Esophagus (tissue), 2 donors: ENCODE data around the gene KMT2E. TPM values are rescaled to one million over a fixed set of nuclear protein-coding genes. Genes with fewer than 3 reads are reported as not detected.

ENCODE experiments used
- H3K27ac ChIP-seq, 2 donors: one replicate each; pipeline ENCODE4 v1.5.1; 2013; ENCODE audit warnings: low read depth in 2 of 2, mild to moderate bottlenecking in 2 of 2, inconsistent platforms in 1 of 2, low read length in 1 of 2, moderate library complexity in 1 of 2
- H3K27me3 ChIP-seq, 2 donors: one replicate each; pipeline ENCODE4 v1.6.1; 2013; ENCODE audit warnings: low read length in 2 of 2, control low read depth in 1 of 2, mild to moderate bottlenecking in 1 of 2; ENCODE audit not compliant: insufficient read depth in 2 of 2, control insufficient read depth in 1 of 2
- H3K36me3 ChIP-seq, 2 donors: one replicate each; pipeline ENCODE4 v1.6.1; 2013; ENCODE audit warnings: low read length in 1 of 2; ENCODE audit not compliant: control insufficient read depth in 2 of 2, insufficient read depth in 2 of 2
- H3K4me1 ChIP-seq, 2 donors: one replicate each; pipeline ENCODE4 v1.6.1; 2013; ENCODE audit warnings: low read length in 1 of 2; ENCODE audit not compliant: control insufficient read depth in 2 of 2, insufficient read depth in 2 of 2
- H3K4me3 ChIP-seq, 2 donors: one replicate each; pipeline ENCODE4 v1.5.1; 2013; ENCODE audit warnings: low read length in 2 of 2, mild to moderate bottlenecking in 2 of 2, low read depth in 1 of 2, moderate library complexity in 1 of 2
- H3K9me3 ChIP-seq, 2 donors: one replicate each; pipeline ENCODE4 v1.6.1; 2013; ENCODE audit warnings: mild to moderate bottlenecking in 2 of 2, low read depth in 1 of 2, low read length in 1 of 2, moderate library complexity in 1 of 2; ENCODE audit not compliant: control insufficient read depth in 2 of 2, insufficient read depth in 1 of 2
- WGBS, 2 donors: extraction: QIAGEN DNeasy Blood & Tissue Kit; methylation state at CpG; one replicate each; pipeline ENCODE4 v1.1.7; 2013; 5-methylcytosine and 5-hydroxymethylcytosine counted together
- polyA plus RNA-seq, 2 donors: library from polyadenylated mRNA; stranded (reverse); fragments of 200-250 nt; gene quantifications; one replicate each; pipeline ENCODE4 v1.2.3, GENCODE V29; 2013
- donor health status: healthy with polysubstance abuse.
- donor health status: Bipolar disorder and iron deficiency.

Gene KMT2E
- polyA plus RNA-seq, 2 donors: 10.8 to 15.0 TPM

- H3K9me3 ChIP-seq: no peaks in the 10 kb centered on the region
- no peak overlapping the region for H3K4me3 ChIP-seq
- no peak overlapping the region for H3K27ac ChIP-seq
- H3K4me1 ChIP-seq: no peaks in the 10 kb centered on the region
- H3K36me3 ChIP-seq: peaks cover 0 to 8% of the 10 kb centered on the region in 2 donors
- 96 to 97% methylated on average over 3 of the region's 3 CpGs for WGBS, 2 donors
- no peaks in the 10 kb centered on the region for H3K27me3 ChIP-seq
These were observed 72.8 kb downstream of the KMT2E start for GRCh38 chr7:105086850-105087249.

DNA sequence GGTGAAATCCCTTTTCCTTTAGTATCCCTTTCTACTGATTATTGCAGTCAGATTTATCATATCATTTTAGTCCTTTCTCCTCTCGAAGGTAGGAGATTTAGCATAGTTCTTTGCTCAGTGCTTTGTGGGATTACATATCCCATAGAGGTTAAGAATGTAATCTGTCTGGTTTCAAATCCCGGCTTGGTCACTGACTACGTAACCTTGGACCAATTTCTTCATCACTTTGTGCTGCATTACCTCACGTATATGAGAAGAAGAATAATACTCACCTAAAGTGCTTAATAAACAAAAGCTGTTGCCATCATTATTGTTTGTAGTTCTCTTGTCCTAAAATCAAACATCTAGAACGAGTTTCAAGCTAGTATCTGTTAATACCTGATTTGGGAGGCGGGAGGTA lies 74.0 kb downstream of the KMT2E start:
- no peaks in the 10 kb centered on the region for H3K9me3 ChIP-seq
- 79 to 88% methylated on average over 6 of the region's 6 CpGs for WGBS, 2 donors
- no peak overlapping the region for H3K4me3 ChIP-seq
- peaks cover 0 to 10% of the 10 kb centered on the region in 2 donors for H3K36me3 ChIP-seq
- H3K4me1 ChIP-seq: no peaks in the 10 kb centered on the region
- no peaks in the 10 kb centered on the region for H3K27me3 ChIP-seq
- no peak overlapping the region for H3K27ac ChIP-seq

- Histone ChIP-seq H3K27me3 (no peaks in the 10 kb centered on the region), H3K4me1 (no peaks in the 10 kb centered on the region), H3K27ac (no peak overlapping the region), H3K4me3 (no peak overlapping the region), H3K36me3 (peaks cover 0 to 10% of the 10 kb centered on the region in 2 donors), H3K9me3 (no peaks in the 10 kb centered on the region)
- 85 to 93% methylated on average over 2 of the region's 2 CpGs for WGBS, 2 donors
These were observed 74.5 kb downstream of the KMT2E start for GRCh38 chr7:105088456-105088855.

GRCh38 chr7:105094966-105095365 lies 81.0 kb downstream of the KMT2E start:
- no peaks in the 10 kb centered on the region for H3K4me1 ChIP-seq
- H3K4me3 ChIP-seq: no peak overlapping the region
- H3K9me3 ChIP-seq: no peaks in the 10 kb centered on the region
- H3K36me3 ChIP-seq: peaks cover 2 to 3% of the 10 kb centered on the region in 2 donors
- H3K27me3 ChIP-seq: no peaks in the 10 kb centered on the region
- H3K27ac ChIP-seq: no peak overlapping the region

DNA sequence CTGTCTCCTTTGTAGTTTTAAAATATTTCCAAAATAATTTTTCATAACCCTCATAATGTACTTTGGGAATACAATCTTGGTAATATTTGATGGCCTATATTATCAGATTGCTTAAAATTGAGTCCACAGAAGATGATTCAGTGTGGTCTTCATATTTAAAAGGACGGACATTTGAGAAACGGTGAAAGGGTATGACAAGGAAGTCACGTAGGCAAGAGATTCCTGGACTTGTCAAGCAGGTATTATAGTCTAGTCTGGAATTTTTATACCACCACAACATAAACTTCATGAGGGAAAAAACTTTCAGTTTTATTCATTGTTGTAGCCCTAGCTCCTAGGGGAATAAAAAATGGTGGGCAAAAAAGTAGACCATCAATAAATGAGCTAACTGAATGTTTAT lies 82.3 kb downstream of the KMT2E start:
- Histone ChIP-seq H3K4me1 (no peaks in the 10 kb centered on the region), H3K4me3 (no peak overlapping the region), H3K27me3 (no peaks in the 10 kb centered on the region), H3K36me3 (peaks cover 2 to 3% of the 10 kb centered on the region in 2 donors), H3K9me3 (no peaks in the 10 kb centered on the region), H3K27ac (no peak overlapping the region)
- WGBS, 2 donors: 88 to 91% methylated on average over 3 of the region's 3 CpGs

GRCh38 chr7:105097619-105098018 lies 83.6 kb downstream of the KMT2E start:
- Histone ChIP-seq H3K4me1 (no peaks in the 10 kb centered on the region), H3K27ac (no peak overlapping the region), H3K4me3 (no peak overlapping the region), H3K36me3 (peaks cover 0 to 2% of the 10 kb centered on the region in 2 donors), H3K27me3 (no peaks in the 10 kb centered on the region), H3K9me3 (no peaks in the 10 kb centered on the region)
- 73 to 80% methylated on average over 7 of the region's 7 CpGs for WGBS, 2 donors

GRCh38 chr7:105098863-105099515 lies 85.0 kb downstream of the KMT2E start:
- Histone ChIP-seq H3K9me3 (no peaks in the 10 kb centered on the region), H3K27ac (no peak overlapping the region), H3K27me3 (no peaks in the 10 kb centered on the region), H3K36me3 (peaks cover 0 to 2% of the 10 kb centered on the region in 2 donors), H3K4me3 (no peak overlapping the region), H3K4me1 (no peaks in the 10 kb centered on the region)
- 52 to 54% methylated on average over 2 of the region's 2 CpGs for WGBS, 2 donors

GRCh38 chr7:105101864-105102263 lies 87.9 kb downstream of the KMT2E start:
- Histone ChIP-seq H3K36me3 (peaks cover 0 to 2% of the 10 kb centered on the region in 2 donors), H3K4me3 (no peak overlapping the region), H3K27me3 (no peaks in the 10 kb centered on the region), H3K4me1 (no peaks in the 10 kb centered on the region), H3K9me3 (no peaks in the 10 kb centered on the region), H3K27ac (no peak overlapping the region)
- 68 to 70% methylated on average over 4 of the region's 4 CpGs for WGBS, 2 donors

GRCh38 chr7:105102557-105103352 lies 88.8 kb downstream of the KMT2E start:
- Histone ChIP-seq H3K4me1 (no peaks in the 10 kb centered on the region), H3K4me3 (no peak overlapping the region), H3K36me3 (peaks cover 0 to 7% of the 10 kb centered on the region in 2 donors), H3K9me3 (no peaks in the 10 kb centered on the region), H3K27ac (no peak overlapping the region), H3K27me3 (no peaks in the 10 kb centered on the region)
- 69 to 70% methylated on average over 4 of the region's 4 CpGs for WGBS, 2 donors

DNA sequence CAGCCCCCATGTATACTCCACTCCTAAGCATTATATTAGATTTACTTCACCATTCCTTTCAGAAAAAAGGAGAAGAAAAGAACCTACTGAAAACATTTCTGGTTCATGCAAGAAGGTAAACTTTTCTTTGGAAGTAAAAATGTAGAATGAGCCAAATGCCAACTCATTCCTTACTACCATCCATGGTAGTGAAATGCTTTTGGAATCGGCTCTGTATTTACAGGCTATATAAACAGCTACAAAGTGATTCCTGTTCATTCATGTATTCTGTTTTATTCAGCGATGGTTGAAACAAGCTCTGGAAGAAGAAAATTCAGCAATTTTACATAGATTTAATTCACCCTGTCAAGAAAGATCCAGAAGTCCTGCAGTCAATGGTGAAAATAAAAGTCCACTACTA lies 91.6 kb downstream of the KMT2E start:
- H3K27ac ChIP-seq: no peak overlapping the region
- no peak overlapping the region for H3K4me3 ChIP-seq
- H3K27me3 ChIP-seq: no peaks in the 10 kb centered on the region
- no peaks in the 10 kb centered on the region for H3K4me1 ChIP-seq
- 31 to 63% methylated on average over 2 of the region's 2 CpGs for WGBS, 2 donors
- H3K9me3 ChIP-seq: no peaks in the 10 kb centered on the region
- H3K36me3 ChIP-seq: peaks cover 0 to 16% of the 10 kb centered on the region in 2 donors
